CD14-positive monocyte (primary cell): ENCODE results near the gene ARHGEF6. TPM values are rescaled to one million over a fixed set of nuclear protein-coding genes. Genes with fewer than 3 reads are reported as not detected.

Experiments
- DNase-seq, 3 donors: peaks; one replicate each; pipeline ENCODE4 v3.0.0-alpha.2; 2011 to 2022
- H2AFZ ChIP-seq: 2 replicates; pipeline ENCODE4 v1.6.0; 2012; ENCODE audit warnings: mild to moderate bottlenecking, low read depth, low read length, inconsistent platforms; ENCODE audit not compliant: insufficient read depth, poor library complexity, severe bottlenecking
- H3K27ac ChIP-seq, 2 donors: 1 replicate in 1 of 2; 2 replicates in 1 of 2; pipeline ENCODE4 v1.5.1; 2012 to 2013; ENCODE audit warnings: low read length in 2 of 2, control low read depth in 1 of 2, inconsistent platforms in 1 of 2, low read depth in 1 of 2, mild to moderate bottlenecking in 1 of 2
- H3K27me3 ChIP-seq, 2 donors: one replicate each; pipeline versions ENCODE4 v1.6.0 to v1.6.1; 2011 to 2013; ENCODE audit warnings: low read length in 2 of 2; ENCODE audit not compliant: control insufficient read depth in 2 of 2, insufficient read depth in 2 of 2
- H3K36me3 ChIP-seq, 2 donors: replicated peaks in 1 of 2; 1 replicate in 1 of 2; 2 replicates in 1 of 2; pipeline versions ENCODE4 v1.5.1 to v1.6.1; 2012 to 2013; ENCODE audit warnings: low read length in 2 of 2, control low read depth in 1 of 2, inconsistent platforms in 1 of 2, mild to moderate bottlenecking in 1 of 2; ENCODE audit not compliant: insufficient read depth in 2 of 2, control insufficient read depth in 1 of 2
- H3K4me1 ChIP-seq, 2 donors: 1 replicate in 1 of 2; 2 replicates in 1 of 2; pipeline versions ENCODE4 v1.5.1 to v1.6.1; 2012 to 2013; ENCODE audit warnings: low read length in 2 of 2, control low read depth in 1 of 2, inconsistent platforms in 1 of 2, mild to moderate bottlenecking in 1 of 2, moderate library complexity in 1 of 2; ENCODE audit not compliant: insufficient read depth in 2 of 2, control insufficient read depth in 1 of 2
- H3K4me2 ChIP-seq: replicated peaks from 2 replicates; pipeline ENCODE3; 2012; ENCODE audit warnings: low read length, moderate library complexity, mild to moderate bottlenecking; ENCODE audit not compliant: poor library complexity, severe bottlenecking; ENCODE audit errors: extremely low read depth
- H3K4me3 ChIP-seq, 3 experiments: fragments of 200-600 bp in 1 of 3; sonication (generic) in 1 of 3; replicated peaks in 1 of 3; 1 replicate in 2 of 3; 2 replicates in 1 of 3; pipeline ENCODE4 v1.5.1; 2011 to 2013; ENCODE audit warnings: low read length in 3 of 3, mild to moderate bottlenecking in 3 of 3, control low read depth in 2 of 3, low read depth in 2 of 3, inconsistent platforms in 1 of 3, moderate library complexity in 1 of 3
- H3K79me2 ChIP-seq: 2 replicates; pipeline ENCODE4 v1.6.0; 2012; ENCODE audit warnings: mild to moderate bottlenecking, control low read depth, inconsistent platforms, low read length, moderate library complexity; ENCODE audit not compliant: insufficient read depth
- H3K9ac ChIP-seq: 2 replicates; pipeline ENCODE4 v1.6.0; 2017; ENCODE audit warnings: low read length, mild to moderate bottlenecking; ENCODE audit not compliant: insufficient read depth, poor library complexity, severe bottlenecking
- H3K9me3 ChIP-seq, 2 donors: replicated peaks in 1 of 2; 1 replicate in 1 of 2; 2 replicates in 1 of 2; pipeline versions ENCODE4 v1.5.1 to v1.6.1; 2012 to 2013; ENCODE audit warnings: low read length in 2 of 2, control low read depth in 1 of 2; ENCODE audit not compliant: control insufficient read depth in 1 of 2, insufficient read depth in 1 of 2
- H4K20me1 ChIP-seq: 2 replicates; pipeline ENCODE4 v1.6.0; 2012; ENCODE audit warnings: mild to moderate bottlenecking, low read length, control low read depth, moderate library complexity; ENCODE audit not compliant: insufficient read depth
- H3K27ac Mint-ChIP-seq, 7 donors: one replicate each; pipeline ENCODE4 v1.8.0; 2020; ENCODE audit warnings: mild to moderate bottlenecking in 7 of 7, mixed read lengths in 7 of 7, moderate library complexity in 6 of 7, inconsistent platforms in 2 of 7
- H3K27me3 Mint-ChIP-seq, 3 donors: one replicate each; pipeline ENCODE4 v1.8.0; 2021 to 2022; ENCODE audit warnings: low read depth in 3 of 3, mild to moderate bottlenecking in 3 of 3, mixed read lengths in 3 of 3, moderate library complexity in 3 of 3, inconsistent platforms in 1 of 3
- H3K36me3 Mint-ChIP-seq, 2 donors: one replicate each; pipeline ENCODE4 v1.8.0; 2020; ENCODE audit warnings: mixed read lengths in 2 of 2, inconsistent platforms in 1 of 2, mild to moderate bottlenecking in 1 of 2
- H3K4me1 Mint-ChIP-seq: one replicate; pipeline ENCODE4 v1.8.0; 2020; ENCODE audit warnings: mild to moderate bottlenecking, mixed read lengths
- H3K4me3 Mint-ChIP-seq, 2 donors: one replicate each; pipeline ENCODE4 v1.8.0; 2020; ENCODE audit warnings: mild to moderate bottlenecking in 2 of 2, mixed read lengths in 2 of 2, moderate library complexity in 1 of 2
- H3K9me3 Mint-ChIP-seq, 7 donors: one replicate each; pipeline ENCODE4 v1.8.0; 2020 to 2022; ENCODE audit warnings: mixed read lengths in 7 of 7, mild to moderate bottlenecking in 6 of 7, moderate library complexity in 6 of 7, inconsistent platforms in 2 of 7
- WGBS: methylation state at CpG from one replicate; pipeline ENCODE4 v1.1.5; 2013; ENCODE audit warnings: missing lambda C conversion rate; ENCODE audit not compliant: insufficient coverage; 5-methylcytosine and 5-hydroxymethylcytosine counted together
- intact Hi-C, 2 donors: fragments of 100-400 bp; cut with micrococcal nuclease; formaldehyde crosslinking; loops; one replicate each; pipeline versions ENCODE4 v1.15.0 to v1.15.1; 2023
- polyA plus RNA-seq, 3 donors: library from polyadenylated mRNA; depleted of rRNA in 1 of 3; unstranded in 2 of 3; stranded (reverse) in 1 of 3; fragments of 300-500 nt in 2 of 3; fragments of >200 nt in 1 of 3; fragmentation: Illumina TruSeq in 2 of 3; gene quantifications; 1 replicate in 2 of 3; 2 replicates in 1 of 3; pipeline ENCODE4 v1.2.3, GENCODE V29; 2012 to 2021
- TF ChIP-seq, protein P1 (sequence below): fragments of 200-600 bp; IDR thresholded peaks from one replicate; pipeline ENCODE4 v1.8.0; 2022; ENCODE audit warnings: antibody characterized with exemption, mild to moderate bottlenecking

ARHGEF6 gene
- polyA plus RNA-seq, 3 donors: 51.4 to 79.2 (median 57.0) TPM

DNA sequence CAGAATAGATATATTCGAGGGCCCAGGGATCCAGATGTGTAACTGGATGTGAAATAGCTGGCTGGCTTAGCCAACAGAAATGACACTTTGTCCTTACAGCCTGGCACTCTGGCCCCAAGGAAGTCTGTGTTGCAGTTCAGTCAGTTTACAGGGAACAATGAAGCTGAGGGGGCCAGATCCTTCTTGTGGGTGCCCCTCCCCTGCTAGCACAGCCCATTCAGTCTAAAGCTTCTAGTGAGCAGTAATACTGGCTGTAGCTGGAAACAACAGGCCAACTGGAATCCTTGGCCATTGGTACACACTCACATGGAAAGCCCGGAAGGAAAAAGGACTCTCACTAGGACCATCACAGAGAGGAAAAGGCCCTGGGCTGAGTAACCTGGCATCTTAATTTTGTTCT, 155.5 kb downstream of the ARHGEF6 start:
- Histone ChIP-seq H3K27me3 (peaks cover 0 to 3% of the 10 kb centered on the region in 2 donors), H2AFZ (no peak overlapping the region), H4K20me1 (no peaks in the 10 kb centered on the region), H3K27ac (no peak overlapping the region), H3K9me3 (no peaks in the 10 kb centered on the region), H3K9ac (no peak overlapping the region), H3K4me1 (no peaks in the 10 kb centered on the region), H3K4me2 (no peak overlapping the region), H3K79me2 (no peaks in the 10 kb centered on the region), H3K4me3 (no peak overlapping the region), H3K36me3 (no peaks in the 10 kb centered on the region)
- H3K4me1 Mint-ChIP-seq: no peaks in the 10 kb centered on the region
- H3K4me3 Mint-ChIP-seq: no peak overlapping the region
- TF ChIP-seq, protein P1, sequence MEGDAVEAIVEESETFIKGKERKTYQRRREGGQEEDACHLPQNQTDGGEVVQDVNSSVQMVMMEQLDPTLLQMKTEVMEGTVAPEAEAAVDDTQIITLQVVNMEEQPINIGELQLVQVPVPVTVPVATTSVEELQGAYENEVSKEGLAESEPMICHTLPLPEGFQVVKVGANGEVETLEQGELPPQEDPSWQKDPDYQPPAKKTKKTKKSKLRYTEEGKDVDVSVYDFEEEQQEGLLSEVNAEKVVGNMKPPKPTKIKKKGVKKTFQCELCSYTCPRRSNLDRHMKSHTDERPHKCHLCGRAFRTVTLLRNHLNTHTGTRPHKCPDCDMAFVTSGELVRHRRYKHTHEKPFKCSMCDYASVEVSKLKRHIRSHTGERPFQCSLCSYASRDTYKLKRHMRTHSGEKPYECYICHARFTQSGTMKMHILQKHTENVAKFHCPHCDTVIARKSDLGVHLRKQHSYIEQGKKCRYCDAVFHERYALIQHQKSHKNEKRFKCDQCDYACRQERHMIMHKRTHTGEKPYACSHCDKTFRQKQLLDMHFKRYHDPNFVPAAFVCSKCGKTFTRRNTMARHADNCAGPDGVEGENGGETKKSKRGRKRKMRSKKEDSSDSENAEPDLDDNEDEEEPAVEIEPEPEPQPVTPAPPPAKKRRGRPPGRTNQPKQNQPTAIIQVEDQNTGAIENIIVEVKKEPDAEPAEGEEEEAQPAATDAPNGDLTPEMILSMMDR: no peak
- no peak overlapping the region for H3K27ac Mint-ChIP-seq
- intact Hi-C loops: no loop called here
- H3K36me3 Mint-ChIP-seq: no peaks in the 10 kb centered on the region
- H3K9me3 Mint-ChIP-seq: peaks cover 0 to 3% (median 0%) of the 10 kb centered on the region in 7 donors
- 100% methylated on average over 1 of the region's 2 CpGs for WGBS
- DNase-seq: no peak
- H3K27me3 Mint-ChIP-seq: peaks cover 0 to 1% (median 0%) of the 10 kb centered on the region in 3 donors

- Mint-ChIP-seq H3K4me3 (no peak overlapping the region), H3K9me3 (peaks cover 0 to 3% (median 1%) of the 10 kb centered on the region in 7 donors), H3K27me3 (peaks cover 0 to 1% (median 0%) of the 10 kb centered on the region in 3 donors), H3K27ac (no peak overlapping the region), H3K36me3 (no peaks in the 10 kb centered on the region), H3K4me1 (no peaks in the 10 kb centered on the region)
- Histone ChIP-seq H3K4me3 (no peak overlapping the region), H3K36me3 (no peaks in the 10 kb centered on the region), H3K9ac (no peak overlapping the region), H3K4me1 (no peaks in the 10 kb centered on the region), H3K27me3 (peaks cover 0 to 3% of the 10 kb centered on the region in 2 donors), H3K27ac (no peak overlapping the region), H2AFZ (no peak overlapping the region), H3K9me3 (no peaks in the 10 kb centered on the region), H4K20me1 (no peaks in the 10 kb centered on the region), H3K4me2 (no peak overlapping the region), H3K79me2 (no peaks in the 10 kb centered on the region)
- no CpG with 5 or more reads among the region's 1 CpG for WGBS
- no peak for DNase-seq
- intact Hi-C loops: no loop called here
- TF ChIP-seq, protein P1: no peak
These were observed 157.3 kb downstream of the ARHGEF6 start for GRCh38 chrX:136623396-136623795.
